Ammon's horn (tissue), 1 donor: ENCODE measurements around the gene OSBPL5.

Source experiments
- DNase-seq: peaks from one replicate; pipeline ENCODE4 v3.0.0-alpha.2; 2016; ENCODE audit warnings: low spot score

Gene OSBPL5

GRCh38 chr11:3148255-3148989, 16.7 kb downstream of the OSBPL5 start:
- no peak for DNase-seq

- DNase-seq: no peak
These were observed 17.5 kb downstream of the OSBPL5 start for GRCh38 chr11:3147626-3148025.

DNA sequence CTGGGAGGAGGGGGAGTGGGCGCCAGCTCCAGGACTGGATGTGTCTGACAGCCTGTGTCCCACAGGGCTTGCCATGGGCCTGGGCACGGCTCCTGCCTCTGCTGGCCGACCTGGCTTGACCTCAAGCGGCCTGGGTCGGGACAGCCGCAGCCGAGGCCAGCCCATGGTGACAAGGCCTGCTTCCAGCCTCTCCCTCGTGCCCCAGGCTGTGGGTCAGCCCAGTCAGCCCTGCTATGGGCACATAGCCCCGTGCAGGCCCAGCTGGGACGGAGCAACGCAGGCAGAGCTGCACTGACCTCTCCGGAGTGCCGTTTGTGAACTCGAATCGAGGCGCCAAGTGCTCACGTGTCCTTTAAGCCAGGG, 17.9 kb downstream of the OSBPL5 start:
- DNase-seq: no peak

DNA sequence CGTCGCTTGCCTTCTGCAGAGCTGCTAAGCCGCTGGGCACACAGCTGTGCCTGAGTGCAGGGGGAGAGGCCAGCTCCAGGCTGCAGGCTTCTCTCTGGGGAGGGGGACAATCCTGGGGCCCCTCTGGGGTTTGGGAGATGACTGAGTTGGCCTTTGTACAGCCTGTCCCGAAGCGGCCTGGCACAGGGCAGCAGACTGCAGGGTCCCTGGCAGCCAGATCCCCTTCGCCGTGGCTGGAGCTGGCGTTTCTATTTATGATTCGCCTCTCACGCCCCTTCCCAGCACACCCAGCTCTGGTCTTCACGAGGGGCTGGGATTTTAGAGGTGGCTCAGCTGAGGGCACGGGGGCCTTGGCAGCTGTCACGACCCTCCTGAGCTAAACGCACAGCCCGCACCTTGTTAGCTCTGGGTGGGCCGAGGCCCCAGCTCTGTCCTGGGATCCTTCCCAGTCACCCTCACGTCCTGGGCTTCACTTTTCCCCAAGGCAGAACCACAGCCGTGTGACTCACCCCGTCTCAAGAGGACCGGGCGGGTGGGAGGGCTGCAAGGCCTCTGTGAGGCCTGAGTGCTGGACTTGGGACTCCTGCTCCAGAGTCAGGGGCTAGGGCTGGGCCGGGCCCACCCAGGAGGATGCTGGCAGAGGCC, 18.4 kb downstream of the OSBPL5 start:
- DNase-seq: no peak

- DNase-seq: no peak
These were observed 19.9 kb downstream of the OSBPL5 start for GRCh38 chr11:3145206-3145520.

DNA sequence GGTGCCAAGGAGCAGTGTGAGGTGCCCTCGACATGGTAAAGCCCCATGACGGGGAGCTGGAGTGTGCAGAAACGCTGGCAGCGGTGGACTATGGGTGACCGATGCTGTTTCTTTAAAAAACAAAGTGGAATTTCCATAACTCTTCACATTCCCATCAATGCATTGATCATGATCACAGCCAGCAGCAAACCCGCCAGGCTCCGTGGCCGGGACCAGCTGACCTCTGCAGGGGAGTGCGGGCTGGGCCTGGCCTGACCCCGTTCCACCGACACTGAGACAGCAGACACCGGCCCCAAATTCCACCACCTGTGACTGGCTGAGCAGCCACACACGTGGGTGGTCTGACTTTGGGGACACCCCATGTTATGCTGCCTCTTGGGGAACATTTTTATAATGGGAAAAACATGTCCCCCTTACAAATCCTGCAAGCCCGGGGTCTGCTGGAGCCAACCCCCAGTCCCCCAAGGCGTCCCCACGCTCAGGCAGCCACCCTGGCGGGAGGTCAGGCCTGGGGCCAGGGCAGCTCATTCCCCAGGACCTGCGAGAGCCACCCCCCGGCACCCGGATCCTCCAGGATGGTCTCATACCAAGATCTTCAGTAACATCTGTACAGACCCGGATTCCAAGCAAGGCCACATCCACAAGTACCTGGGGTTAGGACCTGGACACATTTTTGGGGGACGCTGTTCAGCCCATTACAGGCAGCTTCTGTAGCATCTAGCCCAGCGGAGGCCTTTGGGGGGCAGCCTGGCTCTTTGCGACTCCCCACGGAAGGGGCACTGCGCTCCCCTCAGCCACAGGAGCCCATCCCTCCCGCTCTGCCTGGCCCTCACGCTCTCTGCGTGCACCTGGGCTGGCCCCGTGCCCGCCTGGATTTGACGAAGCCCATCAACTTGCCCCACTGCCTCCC, 20.6 kb downstream of the OSBPL5 start:
- no peak for DNase-seq

DNA sequence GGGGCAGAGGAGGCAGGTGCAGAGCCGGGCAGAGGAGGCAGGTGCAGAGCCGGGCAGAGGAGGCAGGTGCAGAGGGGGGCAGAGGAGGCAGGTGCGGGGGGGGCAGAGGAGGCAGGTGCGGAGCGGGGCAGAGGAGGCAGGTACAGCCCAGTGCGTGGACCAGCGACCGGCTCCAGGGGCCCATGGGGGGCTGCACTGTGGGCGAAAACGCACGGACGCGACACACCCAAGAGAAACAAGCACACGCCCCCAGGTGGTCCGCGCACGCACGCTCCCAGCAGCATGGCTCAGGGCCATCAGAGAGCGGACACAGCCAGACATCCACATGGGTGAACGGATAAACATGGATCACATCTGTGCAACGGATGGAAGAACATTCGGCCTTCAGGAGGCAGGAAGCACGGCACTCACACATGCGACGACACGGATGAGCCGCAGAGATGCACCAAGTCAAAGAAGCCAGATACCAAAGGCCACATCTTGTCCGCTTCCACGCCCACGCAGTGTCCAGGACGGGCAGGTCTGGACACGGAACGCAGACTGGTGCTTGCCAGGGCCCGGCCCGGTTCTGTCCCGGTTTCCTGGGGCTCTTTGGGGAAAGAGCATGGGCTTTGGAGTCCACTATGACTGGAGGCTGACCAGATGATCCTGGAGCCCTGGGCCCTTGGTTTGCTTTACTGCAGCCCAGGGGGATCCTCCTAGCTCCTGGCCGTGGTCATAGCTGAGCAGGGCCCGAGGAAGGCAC, 21.8 kb downstream of the OSBPL5 start:
- no peak for DNase-seq

DNA sequence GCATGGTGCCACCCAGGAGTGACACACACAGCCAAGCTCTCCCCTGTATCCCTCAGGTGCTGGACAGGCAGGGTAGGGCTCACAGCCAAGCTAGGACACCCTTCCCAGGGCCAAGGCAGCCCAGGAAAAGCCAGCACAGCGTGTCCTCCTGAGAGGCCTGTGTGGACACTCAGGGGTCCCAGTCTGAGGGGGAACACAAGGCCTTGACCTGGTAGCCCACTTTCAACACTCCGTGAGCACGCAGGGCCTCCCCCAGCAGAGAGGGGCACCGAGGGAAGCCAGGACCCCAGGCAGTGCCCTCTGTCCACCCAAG, 24.9 kb downstream of the OSBPL5 start:
- DNase-seq: no peak

GRCh38 chr11:3139481-3140290, 25.4 kb downstream of the OSBPL5 start:
- DNase-seq: no peak

DNA sequence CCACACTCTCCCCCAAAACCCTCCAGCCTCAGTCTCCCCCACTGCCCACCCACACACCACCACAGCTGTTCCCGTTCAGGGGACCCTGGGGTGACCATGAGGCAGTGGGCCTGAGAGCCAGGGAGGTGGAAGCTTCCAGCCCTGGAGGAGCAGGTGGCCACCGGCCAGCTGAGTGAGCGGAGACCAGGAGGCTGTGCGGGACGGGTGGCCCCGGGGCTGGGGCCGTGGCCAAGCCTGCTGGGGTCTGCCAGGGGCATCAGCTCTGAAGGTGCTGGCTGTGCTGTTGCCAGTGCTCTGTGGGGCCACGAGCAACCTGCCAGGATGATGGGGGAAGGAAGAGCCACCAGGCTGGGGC, 26.0 kb downstream of the OSBPL5 start:
- no peak for DNase-seq

GRCh38 chr11:3138178-3139085, 26.7 kb downstream of the OSBPL5 start:
- DNase-seq: no peak

- no peak for DNase-seq
These were observed 27.5 kb downstream of the OSBPL5 start for GRCh38 chr11:3137486-3138177.

DNA sequence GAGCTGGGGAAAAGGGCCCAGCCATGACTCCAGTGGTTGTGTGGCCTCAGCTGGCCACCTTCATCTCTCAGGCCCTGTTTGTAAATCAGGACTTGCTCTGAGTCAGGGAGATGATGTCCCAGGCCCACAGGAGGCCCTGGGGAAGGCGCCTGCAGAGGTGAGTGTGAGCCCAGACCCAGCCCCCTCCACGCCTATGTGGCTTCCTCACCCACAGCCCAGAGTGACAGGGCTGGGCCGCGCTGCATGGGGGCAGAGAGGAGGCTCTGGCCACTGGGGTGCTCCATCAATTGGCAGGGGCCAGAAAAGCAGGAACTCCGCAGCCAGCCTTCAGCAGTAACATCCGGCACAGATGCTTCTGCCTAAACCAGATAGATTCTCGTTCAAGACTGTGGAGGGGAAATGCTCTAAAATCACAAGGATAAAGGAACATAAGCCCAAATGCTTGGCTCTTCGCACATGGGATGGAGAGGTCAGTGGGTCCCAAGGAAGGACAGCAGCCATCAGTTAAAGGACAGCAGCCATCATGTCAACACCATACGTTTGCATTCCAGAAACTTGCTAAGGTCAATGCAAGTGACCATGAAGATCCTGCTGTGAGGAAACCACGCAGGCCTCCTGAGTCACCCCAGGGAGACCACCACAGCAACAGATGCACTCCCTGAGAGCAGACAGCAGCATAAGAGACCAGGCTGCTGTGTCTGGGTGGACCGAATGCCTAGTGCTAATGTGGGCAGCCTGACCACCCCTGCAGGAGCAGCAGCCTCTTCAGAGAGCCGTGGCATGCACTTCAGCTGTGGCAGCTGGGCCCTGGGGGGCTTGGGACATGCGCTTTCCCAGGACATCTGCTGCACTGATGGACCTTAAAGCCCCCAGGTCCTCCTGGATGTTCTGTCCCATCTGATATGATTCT, 28.3 kb downstream of the OSBPL5 start:
- DNase-seq: no peak

GRCh38 chr11:3135481-3136440, 29.3 kb downstream of the OSBPL5 start:
- DNase-seq: no peak

DNA sequence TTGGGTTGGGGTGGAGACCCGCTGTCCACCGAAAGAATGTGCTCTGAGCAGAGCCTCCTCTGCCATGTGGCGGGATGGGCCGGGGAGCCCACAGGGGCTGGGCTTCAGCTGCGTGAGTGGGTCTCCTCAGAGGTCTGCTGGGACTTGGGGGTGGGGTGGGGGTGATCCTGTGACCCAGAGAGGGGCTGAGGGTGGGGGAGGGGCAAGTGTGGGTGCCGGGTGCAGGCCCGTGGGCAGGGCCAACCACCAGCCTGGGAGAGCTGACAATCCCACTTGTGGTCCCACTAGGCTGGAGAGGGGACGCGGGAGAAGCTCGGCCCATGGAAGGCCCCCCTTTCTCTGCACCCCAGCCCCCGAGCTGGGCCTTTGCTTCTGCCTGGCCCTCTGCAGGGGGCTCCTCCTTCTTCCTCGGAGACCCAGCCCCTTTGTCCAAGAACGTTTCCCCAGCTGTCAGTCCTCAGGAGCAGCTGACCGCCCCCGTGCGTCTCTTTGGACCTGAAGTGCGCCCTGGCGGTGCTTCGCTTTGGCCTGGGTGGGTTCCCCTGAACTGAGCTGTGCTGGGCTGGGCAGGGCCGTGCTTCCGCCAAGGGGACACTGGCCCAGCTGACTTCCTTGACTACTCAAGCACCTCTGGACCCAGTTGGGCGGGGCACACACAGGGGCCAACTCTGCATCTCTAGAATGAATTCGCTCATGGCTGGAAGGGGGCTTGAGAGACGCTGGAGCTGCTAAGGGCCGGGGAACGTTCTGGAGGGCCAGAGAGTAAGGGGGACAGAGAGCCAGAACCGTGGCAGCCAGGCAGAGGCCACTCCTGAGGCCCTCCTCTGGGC, 30.2 kb downstream of the OSBPL5 start:
- DNase-seq: no peak

GRCh38 chr11:3134218-3134621, 30.9 kb downstream of the OSBPL5 start:
- DNase-seq: no peak
